Esophagus muscularis mucosa (tissue), 4 donors: ENCODE results near the gene SP8. TPM values are rescaled to one million over a fixed set of nuclear protein-coding genes. Genes with fewer than 3 reads are reported as not detected.

Experiments used
- DNase-seq: peaks from one replicate; pipeline ENCODE4 v3.0.0-alpha.2; 2017; ENCODE audit errors: extremely low spot score
- H3K27ac ChIP-seq, 4 donors: fragments of 200-600 bp; sonication (generic); replicated peaks in 1 of 4; 1 replicate in 3 of 4; 2 replicates in 1 of 4; pipeline ENCODE4 v1.5.1; 2016 to 2019; ENCODE audit warnings: mild to moderate bottlenecking in 1 of 4
- H3K27me3 ChIP-seq, 4 donors: fragments of 200-600 bp; sonication (generic); one replicate each; pipeline versions ENCODE4 v1.5.1 to v1.6.0; 2016 to 2019
- H3K36me3 ChIP-seq, 4 donors: fragments of 200-600 bp; sonication (generic); one replicate each; pipeline ENCODE4 v1.5.1; 2016 to 2019
- H3K4me1 ChIP-seq, 4 donors: fragments of 200-600 bp; sonication (generic); one replicate each; pipeline ENCODE4 v1.5.1; 2016 to 2019
- H3K4me3 ChIP-seq, 4 donors: fragments of 200-600 bp; sonication (generic); 1 replicate in 2 of 4; 2 replicates in 2 of 4; pipeline ENCODE4 v1.5.1; 2016 to 2019; ENCODE audit warnings: mild to moderate bottlenecking in 4 of 4, moderate library complexity in 1 of 4
- H3K9me3 ChIP-seq, 4 donors: fragments of 200-600 bp; sonication (generic); 1 replicate in 3 of 4; 2 replicates in 1 of 4; pipeline ENCODE4 v1.5.1; 2016 to 2019
- CTCF ChIP-seq, 3 experiments: fragments of 200-600 bp in 2 of 3; fragments of 450-650 bp in 1 of 3; sonication (generic) in 2 of 3; IDR thresholded peaks; one replicate each; pipeline ENCODE4 v1.5.1; 2017 to 2019; ENCODE audit warnings: antibody characterized with exemption in 3 of 3, mild to moderate bottlenecking in 2 of 3, moderate library complexity in 1 of 3
- EP300 ChIP-seq: sonication (generic); formaldehyde crosslinking; IDR thresholded peaks from one replicate; pipeline ENCODE4 v1.6.1; 2017; ENCODE audit warnings: antibody characterized with exemption
- POLR2A ChIP-seq: fragments of 450-650 bp; IDR thresholded peaks from one replicate; pipeline ENCODE4 v1.6.1; 2017; ENCODE audit warnings: antibody characterized with exemption, moderate library complexity, mild to moderate bottlenecking, low read depth
- POLR2AphosphoS5 ChIP-seq, 2 donors: sonication (generic); formaldehyde crosslinking; IDR thresholded peaks; one replicate each; pipeline ENCODE4 v1.6.1; 2017; ENCODE audit warnings: antibody characterized with exemption in 2 of 2
- WGBS: methylation state at CpG from one replicate; pipeline ENCODE4 v1.1.5; 2018; 5-methylcytosine and 5-hydroxymethylcytosine counted together
- intact Hi-C: fragments of 100-400 bp; cut with DNase I; formaldehyde crosslinking; loops from one replicate; pipeline ENCODE4 v1.15.1; 2023
- total RNA-seq, 4 donors: library from RNA; depleted of rRNA; stranded (reverse); fragments of >200 nt; gene quantifications; one replicate each; pipeline versions ENCODE4 v1.1.0 to v1.2.1, GENCODE V29; 2016

Gene SP8
- total RNA-seq, 4 donors from 2014 or later: not detected

GRCh38 chr7:20783700-20784387, 2.8 kb downstream of the SP8 start:
- no peaks in the 10 kb centered on the region for H3K9me3 ChIP-seq
- TF ChIP-seq EP300: no peak
- TF ChIP-seq POLR2AphosphoS5 (IDR thresholded peaks at IDR 0.05): no peak
- TF ChIP-seq POLR2A: no peak
- no peaks in the 10 kb centered on the region for H3K36me3 ChIP-seq
- no peak for DNase-seq
- H3K4me3 ChIP-seq: peak overlapping the region; percentile 33 to 54 (median 42)
- intact Hi-C loops: no loop called here
- peaks cover 33 to 44% (median 40%) of the 10 kb centered on the region in 4 donors for H3K4me1 ChIP-seq
- WGBS: 3% methylated on average over 29 of the region's 49 CpGs
- H3K27ac ChIP-seq: no peak overlapping the region
- H3K27me3 ChIP-seq: peaks cover 16 to 100% (median 86%) of the 10 kb centered on the region in 4 donors

- Histone ChIP-seq H3K4me3 (peak overlapping the region in 1 of 4 donors; percentile 41), H3K27ac (no peak overlapping the region), H3K4me1 (peaks cover 35 to 49% (median 46%) of the 10 kb centered on the region in 4 donors), H3K9me3 (no peaks in the 10 kb centered on the region), H3K36me3 (no peaks in the 10 kb centered on the region), H3K27me3 (peaks cover 16 to 100% (median 86%) of the 10 kb centered on the region in 4 donors)
- no peak for TF ChIP-seq POLR2AphosphoS5 (IDR thresholded peaks at IDR 0.05)
- no peak for TF ChIP-seq EP300
- no peak for TF ChIP-seq POLR2A
- no peak for TF ChIP-seq CTCF (IDR thresholded peaks at IDR 0.05)
- intact Hi-C loops: no loop called here
- no peak for DNase-seq
- 19% methylated on average over 15 of the region's 15 CpGs for WGBS
Measured at GRCh38 chr7:20783125-20783699, 3.5 kb downstream of the SP8 start.

- no peaks in the 10 kb centered on the region for H3K36me3 ChIP-seq
- no peak for DNase-seq
- H3K4me3 ChIP-seq: no peak overlapping the region
- peaks cover 13 to 22% (median 20%) of the 10 kb centered on the region in 4 donors for H3K4me1 ChIP-seq
- peaks cover 9 to 99% (median 80%) of the 10 kb centered on the region in 4 donors for H3K27me3 ChIP-seq
- TF ChIP-seq POLR2AphosphoS5 (IDR thresholded peaks at IDR 0.05): no peak
- TF ChIP-seq EP300: no peak
- no peak for TF ChIP-seq POLR2A
- TF ChIP-seq CTCF (IDR thresholded peaks at IDR 0.05): no peak
- no peak overlapping the region for H3K27ac ChIP-seq
- no peaks in the 10 kb centered on the region for H3K9me3 ChIP-seq
- WGBS: 14% methylated on average over 16 of the region's 16 CpGs
- intact Hi-C loops: loop anchor here (5.0 to 10.0 kb wide), 4 partner anchors 473 to 1226 kb away; no protein-coding TSS in a partner anchor
Measured at GRCh38 chr7:20779041-20779440, 7.6 kb downstream of the SP8 start.

GRCh38 chr7:20778063-20778721, 8.5 kb downstream of the SP8 start:
- H3K4me1 ChIP-seq: peaks cover 10 to 14% (median 13%) of the 10 kb centered on the region in 4 donors
- 9% methylated on average over 22 of the region's 63 CpGs for WGBS
- intact Hi-C loops: loop anchor here (5.0 to 10.0 kb wide), 4 partner anchors 474 to 1227 kb away; no protein-coding TSS in a partner anchor
- no peak overlapping the region for H3K27ac ChIP-seq
- no peaks in the 10 kb centered on the region for H3K9me3 ChIP-seq
- peak overlapping the region; percentile 33 to 51 (median 40) for H3K4me3 ChIP-seq
- DNase-seq: no peak
- H3K27me3 ChIP-seq: peaks cover 7 to 95% (median 74%) of the 10 kb centered on the region in 4 donors
- no peaks in the 10 kb centered on the region for H3K36me3 ChIP-seq
- no peak for TF ChIP-seq POLR2A
- peak in 1 of 2 donors; percentile 12 for TF ChIP-seq POLR2AphosphoS5 (IDR thresholded peaks at IDR 0.05)
- TF ChIP-seq EP300: no peak
- peak; percentile 51 to 62 (median 57) for TF ChIP-seq CTCF (IDR thresholded peaks at IDR 0.05)
